GM08714 (cell line): Measurements from ENCODE around the gene SART1.
"Not testable (repeated sequence)": the region's sequence is repeated elsewhere in the genome, so short reads cannot be mapped to it uniquely, and the experiment has no call there.

Experiments used
- H3K4me3 ChIP-seq: fragments of 200-500 bp; sonication (Bioruptor generic); 2 replicates; pipeline ENCODE4 v1.5.1; 2014; ENCODE audit warnings: mild to moderate bottlenecking, low read length, inconsistent platforms
- ZNF274 ChIP-seq: IDR thresholded peaks from 2 replicates; pipeline ENCODE4 v1.6.1; 2012; ENCODE audit warnings: mild to moderate bottlenecking, low read depth, low read length

SART1 gene

DNA sequence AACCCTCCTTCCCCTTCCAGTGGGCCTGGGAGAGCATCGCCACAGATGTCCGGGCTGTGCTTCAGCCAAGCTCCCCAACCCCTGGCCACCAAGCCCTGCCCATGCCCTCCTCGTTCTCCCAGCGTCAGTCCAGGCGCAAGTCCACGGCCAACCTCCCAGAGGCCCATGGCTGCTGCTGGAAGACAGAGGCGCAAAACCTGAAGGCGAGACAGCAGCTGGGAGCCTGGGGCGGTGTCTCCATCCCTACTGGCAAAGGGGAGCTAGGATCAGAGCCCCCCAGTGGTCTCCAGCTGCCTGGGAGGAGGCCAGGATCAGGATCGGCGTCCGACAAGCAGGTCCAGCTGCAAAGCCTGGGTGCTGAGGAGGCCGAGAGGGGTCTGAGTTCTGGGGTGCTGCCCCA is 14.4 kb upstream of the SART1 start:
- H3K4me3 ChIP-seq: no peak overlapping the region
- TF ChIP-seq ZNF274: no peak

DNA sequence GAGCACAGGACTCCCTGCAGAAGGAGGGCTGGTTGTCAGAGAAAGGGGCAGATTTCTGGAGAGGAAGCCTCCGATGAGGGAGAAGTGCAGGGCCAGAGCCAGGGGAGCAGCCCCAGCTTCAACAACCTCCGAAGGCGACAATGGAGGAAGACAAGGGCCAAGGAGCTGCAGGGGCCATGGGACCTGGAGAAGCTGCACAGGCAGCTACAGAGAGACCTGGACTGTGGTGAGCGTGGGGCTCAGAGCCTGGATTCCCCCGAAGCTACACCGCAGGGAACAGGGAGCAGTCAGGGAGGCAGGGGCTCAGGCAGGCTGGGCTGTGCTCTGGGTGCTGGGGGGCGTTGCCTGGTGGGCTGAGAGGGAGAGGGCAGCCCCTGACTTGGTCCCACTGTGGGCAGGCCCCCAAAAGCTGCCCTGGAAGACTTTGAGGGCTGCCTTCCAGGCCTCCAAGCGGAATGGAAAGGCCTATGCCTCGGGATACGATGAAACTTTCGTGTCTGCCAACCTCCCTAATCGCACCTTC is 13.9 kb upstream of the SART1 start:
- TF ChIP-seq ZNF274: no peak

DNA sequence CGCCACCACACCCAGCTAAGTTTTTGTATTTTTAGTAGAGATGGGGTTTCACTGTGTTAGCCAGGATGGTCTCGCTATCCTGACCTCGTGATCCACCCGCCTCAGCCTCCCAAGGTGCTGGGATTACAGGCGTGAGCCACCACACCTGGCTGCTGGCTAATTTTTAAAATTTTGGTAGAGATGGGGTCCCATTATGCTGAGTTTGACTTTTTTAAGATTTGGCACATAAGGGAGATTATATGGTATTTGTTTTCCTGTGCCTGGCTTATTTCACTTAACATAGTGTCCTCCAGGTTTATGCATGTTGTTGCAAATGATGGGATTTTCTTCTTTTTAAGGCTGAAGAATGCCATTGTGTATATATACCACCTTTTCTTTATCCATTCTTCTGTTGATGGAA is 10.8 kb upstream of the SART1 start:
- not testable (repeated sequence) for H3K4me3 ChIP-seq

More for the DNA sequence above, 13.9 kb upstream of the SART1 start:
- no peak overlapping the region for H3K4me3 ChIP-seq

DNA sequence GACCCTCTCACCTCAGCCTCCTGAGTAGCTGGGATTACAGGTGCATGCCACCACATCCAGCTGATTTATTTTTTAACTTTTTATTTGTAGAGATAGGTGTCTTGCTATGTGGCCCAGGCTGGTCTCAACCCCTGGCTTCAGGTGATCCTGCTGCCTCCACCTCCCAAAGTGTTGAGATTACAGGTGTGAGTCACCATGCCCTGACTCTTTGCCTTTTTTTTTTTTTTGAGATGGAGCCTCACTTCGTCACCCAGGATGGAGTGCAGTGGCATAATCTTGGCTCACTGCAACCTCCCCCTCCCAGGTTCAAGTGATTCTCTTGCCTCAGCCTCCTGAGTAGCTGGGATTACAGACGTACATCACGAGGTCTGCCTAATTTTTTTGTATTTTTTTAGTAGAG is 9.9 kb upstream of the SART1 start:
- H3K4me3 ChIP-seq: not testable (repeated sequence)

DNA sequence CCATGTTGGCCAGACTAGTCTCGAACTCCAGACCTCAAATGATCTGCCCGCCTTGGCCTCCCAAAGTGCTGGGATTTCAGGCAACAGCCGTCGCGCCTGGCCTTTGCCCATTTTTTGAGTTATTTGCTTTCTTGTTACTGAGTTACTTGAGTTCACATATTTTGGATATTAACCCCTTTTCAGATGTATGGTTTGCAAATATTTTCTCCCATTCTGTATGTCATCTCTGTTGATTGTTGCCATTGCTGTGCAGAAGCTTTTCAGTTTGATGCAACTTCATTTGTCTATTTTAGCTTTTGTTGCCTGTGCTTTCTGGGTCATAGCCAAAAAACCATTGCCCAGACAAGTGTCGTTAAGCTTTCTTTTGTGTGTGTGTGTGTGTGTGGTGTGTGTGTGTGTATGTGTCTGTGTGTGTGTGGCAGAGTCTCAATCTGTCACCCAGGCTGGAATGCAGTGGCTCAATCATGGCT is 9.4 kb upstream of the SART1 start:
- no peak overlapping the region for H3K4me3 ChIP-seq
- TF ChIP-seq ZNF274: no peak

DNA sequence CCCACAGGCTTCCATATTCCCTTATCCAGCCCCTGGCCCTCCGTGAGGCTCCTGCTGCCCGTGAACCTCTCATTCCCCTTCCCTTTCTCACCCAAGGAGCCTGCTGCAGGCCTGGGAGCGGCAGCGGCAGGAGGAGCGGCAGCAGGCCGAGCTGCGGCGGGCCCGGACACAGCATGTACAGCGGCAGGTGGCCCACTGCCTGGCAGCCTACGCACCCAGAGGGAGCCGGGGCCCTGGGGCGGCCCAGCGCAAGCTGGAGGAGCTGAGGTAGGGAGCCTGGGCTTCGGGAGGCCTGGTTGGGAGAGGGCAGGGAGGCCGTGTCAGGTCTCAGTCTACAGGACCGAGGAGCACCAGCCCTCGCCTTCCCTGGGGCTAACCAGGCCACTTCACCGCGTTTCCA is 8.1 kb upstream of the SART1 start:
- no peak overlapping the region for H3K4me3 ChIP-seq
- TF ChIP-seq ZNF274: no peak

DNA sequence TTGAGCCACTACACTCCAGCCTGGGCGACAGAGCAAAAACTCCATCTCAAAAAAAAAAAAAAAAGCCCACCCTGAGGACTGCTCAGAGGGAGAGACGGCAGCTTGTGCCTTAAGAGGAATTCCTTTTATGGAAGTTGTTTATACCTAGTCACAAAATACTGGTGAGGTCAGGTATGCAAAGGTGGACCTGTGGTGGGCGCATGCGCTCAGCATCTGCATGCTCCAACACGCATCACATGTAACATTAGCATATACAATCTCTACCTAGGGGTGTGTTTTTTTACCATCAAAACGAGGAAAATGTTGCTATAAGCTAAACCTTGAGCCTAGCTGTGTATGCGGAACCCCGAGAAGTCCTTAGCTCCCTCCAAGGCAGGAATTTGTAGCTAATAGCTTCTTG is 6.8 kb upstream of the SART1 start:
- TF ChIP-seq ZNF274: no peak
- H3K4me3 ChIP-seq: no peak overlapping the region

DNA sequence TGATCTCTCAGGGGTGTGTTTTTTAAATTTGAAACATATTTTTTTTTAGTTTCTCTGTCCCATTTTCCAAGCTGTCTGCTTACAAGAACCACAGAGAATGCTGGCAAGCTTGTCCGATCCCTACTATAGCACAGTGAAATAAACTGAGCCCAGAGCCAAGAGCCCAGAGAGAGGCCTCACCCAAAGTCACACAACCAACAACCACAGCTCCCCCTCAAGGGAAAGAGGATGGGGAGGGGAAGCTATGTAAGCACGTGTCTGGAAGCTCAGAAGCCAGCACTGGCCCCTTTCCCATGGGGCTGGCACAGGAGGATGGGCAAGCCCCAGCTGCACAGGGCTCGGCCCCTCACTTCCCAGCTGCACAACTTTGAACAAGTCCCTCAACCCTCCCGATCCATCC is 3.2 kb upstream of the SART1 start:
- TF ChIP-seq ZNF274: no peak

DNA sequence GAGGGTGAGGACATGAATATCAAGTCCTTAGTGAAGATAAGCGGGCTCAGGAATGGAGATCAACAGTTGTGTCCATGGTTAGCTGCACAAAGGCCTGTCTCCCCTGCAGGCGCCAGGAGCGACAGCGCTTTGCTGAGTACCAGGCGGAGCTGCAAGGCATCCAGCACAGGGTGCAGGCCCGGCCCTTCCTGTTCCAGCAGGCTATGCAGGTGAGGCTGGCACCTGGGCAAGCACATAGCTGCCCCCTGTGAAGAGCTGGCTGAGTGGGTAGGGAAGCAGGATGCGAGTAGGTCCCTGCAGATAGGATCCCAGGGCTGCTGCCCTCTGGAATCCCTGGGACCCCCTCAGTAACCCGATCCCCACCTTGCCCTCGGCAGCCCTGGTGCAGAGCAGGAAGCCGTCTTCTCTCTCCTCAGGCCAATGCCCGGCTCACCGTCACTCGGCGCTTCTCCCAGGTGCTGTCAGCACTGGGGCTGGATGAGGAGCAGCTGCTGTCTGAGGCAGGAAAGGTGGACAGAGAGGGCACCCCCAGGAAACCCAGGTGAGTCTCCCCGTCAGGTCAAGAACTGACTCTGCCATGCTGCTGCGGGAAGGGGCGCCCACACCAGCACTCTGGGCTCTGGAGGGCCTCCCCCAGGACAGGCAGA is 2.6 kb upstream of the SART1 start:
- H3K4me3 ChIP-seq: no peak overlapping the region
- TF ChIP-seq ZNF274: no peak

More for the DNA sequence above, 3.2 kb upstream of the SART1 start:
- no peak overlapping the region for H3K4me3 ChIP-seq

DNA sequence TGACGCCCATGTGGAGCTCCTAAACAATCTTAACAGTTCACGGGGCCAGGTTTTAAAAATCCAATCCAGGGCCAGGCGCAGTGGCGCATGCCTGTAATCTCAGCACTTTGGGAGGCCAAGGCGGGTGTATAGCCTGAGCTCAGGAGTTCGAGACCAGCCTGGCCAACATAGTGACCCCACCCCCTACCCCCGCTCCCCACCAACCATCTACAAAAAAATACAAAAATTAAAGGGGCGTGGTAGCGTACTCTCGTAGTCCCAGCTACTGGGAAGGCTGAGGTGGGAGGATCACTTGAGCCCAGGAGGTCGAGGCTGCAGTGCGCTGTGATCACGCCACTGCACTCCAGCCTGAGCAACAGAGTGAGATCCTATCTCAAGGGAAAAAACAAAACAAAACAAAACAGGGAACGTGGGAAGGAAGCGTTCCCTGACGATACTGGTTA is 689 bp upstream of the SART1 start:
- no peak for TF ChIP-seq ZNF274
- peak overlapping the region; percentile 71 for H3K4me3 ChIP-seq

DNA sequence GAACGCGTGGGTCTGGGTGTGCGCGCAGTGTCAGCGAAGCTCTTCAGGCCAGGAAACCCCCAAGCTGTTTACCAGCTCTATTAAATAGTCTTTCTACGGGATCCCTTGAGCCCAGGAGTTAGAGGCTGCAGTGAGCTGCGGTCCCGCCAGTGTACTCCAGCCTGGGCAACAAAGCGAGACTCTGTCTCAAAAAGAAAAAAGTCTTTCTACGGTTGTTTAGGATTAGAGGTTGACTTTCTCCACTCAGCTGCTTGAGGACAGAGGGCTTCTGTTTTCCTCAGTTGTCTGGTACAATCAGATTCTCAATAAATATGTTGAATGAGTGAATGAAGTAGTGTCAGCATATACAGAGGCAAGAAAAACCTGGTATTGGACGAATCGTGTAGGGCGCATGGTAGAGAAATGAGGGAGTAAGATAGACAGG is 619 bp downstream of the SART1 start:
- no peak for TF ChIP-seq ZNF274
- peak overlapping the region; percentile 71 for H3K4me3 ChIP-seq

DNA sequence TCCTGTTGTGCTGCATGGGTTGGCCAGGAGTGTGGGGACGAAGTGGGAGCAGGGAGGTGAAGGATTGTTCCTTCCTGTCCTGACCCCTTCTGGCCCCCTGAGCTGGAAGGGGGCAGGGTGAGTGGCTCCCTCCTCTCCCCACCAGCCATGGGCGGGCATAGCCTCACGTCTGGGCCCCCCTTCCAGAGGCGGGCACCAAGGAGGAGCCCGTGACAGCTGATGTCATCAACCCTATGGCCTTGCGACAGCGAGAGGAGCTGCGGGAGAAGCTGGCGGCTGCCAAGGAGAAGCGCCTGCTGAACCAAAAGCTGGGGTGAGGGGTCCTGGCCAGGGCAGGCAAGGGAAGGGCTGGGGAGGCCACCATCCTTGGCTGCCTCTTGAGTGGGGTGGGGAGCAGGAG is 3.4 kb downstream of the SART1 start:
- TF ChIP-seq ZNF274: no peak
- H3K4me3 ChIP-seq: no peak overlapping the region

DNA sequence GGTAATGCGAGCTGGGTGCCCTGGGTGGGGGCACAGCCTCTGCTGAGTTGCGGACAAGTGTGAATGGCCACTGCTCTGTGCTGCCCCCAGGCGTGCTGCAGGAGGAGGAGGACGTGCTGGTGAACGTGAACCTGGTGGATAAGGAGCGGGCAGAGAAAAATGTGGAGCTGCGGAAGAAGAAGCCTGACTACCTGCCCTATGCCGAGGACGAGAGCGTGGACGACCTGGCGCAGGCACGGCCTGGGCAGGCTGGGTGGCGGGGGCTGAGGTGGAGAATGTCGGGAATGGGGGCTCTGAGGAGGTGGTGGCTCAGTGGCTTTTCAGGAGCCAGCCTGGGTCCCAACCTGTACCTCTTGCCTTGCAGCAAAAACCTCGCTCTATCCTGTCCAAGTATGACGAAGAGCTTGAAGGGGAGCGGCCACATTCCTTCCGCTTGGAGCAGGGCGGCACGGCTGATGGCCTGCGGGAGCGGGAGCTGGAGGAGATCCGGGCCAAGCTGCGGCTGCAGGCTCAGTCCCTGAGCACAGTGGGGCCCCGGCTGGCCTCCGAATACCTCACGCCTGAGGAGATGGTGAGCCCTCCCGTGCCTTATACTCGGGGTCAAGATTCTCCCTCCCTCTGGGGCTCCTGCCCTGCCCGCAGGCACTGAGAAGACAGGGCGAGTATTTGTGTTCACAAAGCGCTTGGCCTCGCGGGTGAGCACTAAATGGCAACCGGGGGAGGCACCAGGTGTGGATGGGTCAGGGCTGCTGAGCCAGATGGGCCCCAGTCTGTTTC is 4.6 kb downstream of the SART1 start:
- TF ChIP-seq ZNF274: no peak
- H3K4me3 ChIP-seq: no peak overlapping the region

DNA sequence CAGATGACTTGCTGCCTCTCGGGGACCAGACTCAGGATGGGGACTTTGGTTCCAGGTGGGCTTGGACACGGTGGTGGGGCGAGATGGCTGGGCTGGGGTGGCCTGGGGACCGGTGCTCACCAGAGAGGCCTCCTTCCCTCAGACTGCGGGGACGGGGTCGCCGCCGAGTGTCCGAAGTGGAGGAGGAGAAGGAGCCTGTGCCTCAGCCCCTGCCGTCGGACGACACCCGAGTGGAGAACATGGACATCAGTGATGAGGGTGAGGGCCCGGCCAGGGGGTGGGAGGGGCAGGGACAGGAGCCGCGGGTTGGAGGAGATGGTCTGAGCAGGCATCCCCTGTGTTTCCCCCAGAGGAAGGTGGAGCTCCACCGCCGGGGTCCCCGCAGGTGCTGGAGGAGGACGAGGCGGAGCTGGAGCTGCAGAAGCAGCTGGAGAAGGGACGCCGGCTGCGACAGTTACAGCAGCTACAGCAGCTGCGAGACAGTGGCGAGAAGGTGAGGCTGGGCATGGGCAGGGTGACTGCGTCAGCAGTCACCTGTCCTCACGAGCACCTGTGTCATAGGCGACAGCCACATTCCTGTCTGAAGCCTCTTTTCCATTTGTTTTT is 5.9 kb downstream of the SART1 start:
- H3K4me3 ChIP-seq: no peak overlapping the region

More for the DNA sequence above, 5.9 kb downstream of the SART1 start:
- no peak for TF ChIP-seq ZNF274
